ENCODE results near the gene NT5C1B. TPM values are rescaled to one million over a fixed set of nuclear protein-coding genes. Genes with fewer than 3 reads are reported as not detected.
A peak's percentile ranks its signal among the peaks of the same experiment; 100 is the strongest.

Gene NT5C1B
- total RNA-seq, 1 donor from 2014 or later: not detected

DNA sequence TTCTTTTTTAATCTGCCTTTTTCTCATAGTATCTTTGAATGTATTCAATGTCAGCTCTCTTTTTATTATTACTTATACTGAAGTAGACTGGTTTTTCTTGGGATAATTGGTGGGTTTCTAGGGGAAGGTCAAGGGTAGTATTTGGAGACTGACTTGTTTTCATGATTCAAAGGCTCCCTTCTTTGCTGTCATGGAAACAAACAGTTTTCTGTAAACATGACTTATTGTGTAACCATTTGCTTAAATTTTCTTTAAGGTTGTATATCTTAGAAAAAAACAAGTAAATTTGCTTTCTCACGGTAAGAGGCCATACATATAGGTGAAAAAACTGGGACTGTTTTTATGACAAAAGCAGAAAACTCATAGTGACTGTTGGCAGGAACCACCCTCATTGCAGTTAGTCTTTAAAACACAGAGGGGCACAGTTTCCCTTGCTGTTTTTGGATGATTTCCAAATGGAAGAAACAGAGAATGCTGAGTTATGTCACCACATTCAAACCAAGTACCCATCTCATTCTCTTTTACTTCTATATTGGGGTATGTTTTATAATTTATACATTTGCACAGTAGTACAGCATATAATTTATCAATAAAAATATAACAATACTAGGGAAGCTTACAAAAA is 23.1 kb downstream of the NT5C1B start:
- Histone ChIP-seq H3K79me2 (ENCODE audit: low read depth) (no peaks in the 10 kb centered on the region), H3K9ac (no peak overlapping the region), H3F3A (ENCODE audit: low read depth) (no peaks in the 10 kb centered on the region), H2AFZ (replicated peaks) (no peak overlapping the region), H3K27ac (no peak overlapping the region), H3K4me1 (peaks cover under 1% of the 10 kb centered on the region), H3K36me3 (no peaks in the 10 kb centered on the region), H3K27me3 (no peaks in the 10 kb centered on the region), H3K4me3 (no peak overlapping the region), H4K20me1 (ENCODE audit: low read depth) (no peaks in the 10 kb centered on the region), H3K9me3 (ENCODE audit: low read depth) (no peaks in the 10 kb centered on the region), H3K4me2 (no peak overlapping the region)
- Mint-ChIP-seq H3K4me3 (no peak overlapping the region), H3K36me3 (no peaks in the 10 kb centered on the region), H3K9me3 (peaks cover 2% of the 10 kb centered on the region), H3K27ac (no peak overlapping the region), H3K4me1 (no peaks in the 10 kb centered on the region), H3K27me3 (ENCODE audit: insufficient read depth, low read depth) (no peaks in the 10 kb centered on the region)
- no peak for DNase-seq (ENCODE audit: low spot score)
- TF ChIP-seq EZH2phosphoT487 (IDR thresholded peaks at IDR 0.05) (no peak), EZH2 (IDR thresholded peaks at IDR 0.05) (no peak)
- TF ChIP-seq, protein P1, sequence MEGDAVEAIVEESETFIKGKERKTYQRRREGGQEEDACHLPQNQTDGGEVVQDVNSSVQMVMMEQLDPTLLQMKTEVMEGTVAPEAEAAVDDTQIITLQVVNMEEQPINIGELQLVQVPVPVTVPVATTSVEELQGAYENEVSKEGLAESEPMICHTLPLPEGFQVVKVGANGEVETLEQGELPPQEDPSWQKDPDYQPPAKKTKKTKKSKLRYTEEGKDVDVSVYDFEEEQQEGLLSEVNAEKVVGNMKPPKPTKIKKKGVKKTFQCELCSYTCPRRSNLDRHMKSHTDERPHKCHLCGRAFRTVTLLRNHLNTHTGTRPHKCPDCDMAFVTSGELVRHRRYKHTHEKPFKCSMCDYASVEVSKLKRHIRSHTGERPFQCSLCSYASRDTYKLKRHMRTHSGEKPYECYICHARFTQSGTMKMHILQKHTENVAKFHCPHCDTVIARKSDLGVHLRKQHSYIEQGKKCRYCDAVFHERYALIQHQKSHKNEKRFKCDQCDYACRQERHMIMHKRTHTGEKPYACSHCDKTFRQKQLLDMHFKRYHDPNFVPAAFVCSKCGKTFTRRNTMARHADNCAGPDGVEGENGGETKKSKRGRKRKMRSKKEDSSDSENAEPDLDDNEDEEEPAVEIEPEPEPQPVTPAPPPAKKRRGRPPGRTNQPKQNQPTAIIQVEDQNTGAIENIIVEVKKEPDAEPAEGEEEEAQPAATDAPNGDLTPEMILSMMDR (IDR thresholded peaks at IDR 0.05): no peak

DNA sequence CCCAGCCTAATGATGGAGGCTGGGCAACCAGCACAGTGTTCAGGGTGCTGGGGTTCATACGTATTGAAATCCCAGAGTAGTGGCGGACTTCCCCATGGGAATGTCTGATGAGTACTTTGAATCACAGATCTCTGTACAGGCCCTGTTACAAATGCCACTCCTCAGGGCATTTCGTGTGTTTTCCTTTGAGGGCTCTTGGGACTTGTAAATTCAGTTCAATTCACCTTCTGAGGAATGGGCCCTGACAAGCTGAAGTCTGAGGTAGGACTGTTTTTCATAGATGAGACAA is 28.6 kb downstream of the NT5C1B start:
- Histone ChIP-seq H3K9me3 (ENCODE audit: low read depth) (no peaks in the 10 kb centered on the region), H3K9ac (peak overlapping the region; percentile 61), H4K20me1 (ENCODE audit: low read depth) (peaks cover 25% of the 10 kb centered on the region), H3F3A (ENCODE audit: low read depth) (peaks cover 7% of the 10 kb centered on the region), H3K4me1 (peaks cover 29% of the 10 kb centered on the region), H2AFZ (replicated peaks) (peak overlapping the region; percentile 99), H3K27ac (no peak overlapping the region), H3K36me3 (no peaks in the 10 kb centered on the region), H3K79me2 (ENCODE audit: low read depth) (peaks cover 42% of the 10 kb centered on the region), H3K27me3 (no peaks in the 10 kb centered on the region), H3K4me2 (peak overlapping the region; percentile 98), H3K4me3 (peak overlapping the region; percentile 88)
- TF ChIP-seq EZH2 (IDR thresholded peaks at IDR 0.05) (no peak), EZH2phosphoT487 (IDR thresholded peaks at IDR 0.05) (no peak)
- TF ChIP-seq, protein P1 (IDR thresholded peaks at IDR 0.05): no peak
- no peaks in the 10 kb centered on the region for H3K9me3 Mint-ChIP-seq
- H3K4me3 Mint-ChIP-seq: peak overlapping the region; percentile 97
- H3K4me1 Mint-ChIP-seq: peaks cover 19% of the 10 kb centered on the region
- peaks cover 4% of the 10 kb centered on the region for H3K36me3 Mint-ChIP-seq
- DNase-seq (ENCODE audit: low spot score): no peak
- peaks cover 7% of the 10 kb centered on the region for H3K27me3 Mint-ChIP-seq (ENCODE audit: insufficient read depth, low read depth)
- H3K27ac Mint-ChIP-seq: peak overlapping the region; percentile 95

DNA sequence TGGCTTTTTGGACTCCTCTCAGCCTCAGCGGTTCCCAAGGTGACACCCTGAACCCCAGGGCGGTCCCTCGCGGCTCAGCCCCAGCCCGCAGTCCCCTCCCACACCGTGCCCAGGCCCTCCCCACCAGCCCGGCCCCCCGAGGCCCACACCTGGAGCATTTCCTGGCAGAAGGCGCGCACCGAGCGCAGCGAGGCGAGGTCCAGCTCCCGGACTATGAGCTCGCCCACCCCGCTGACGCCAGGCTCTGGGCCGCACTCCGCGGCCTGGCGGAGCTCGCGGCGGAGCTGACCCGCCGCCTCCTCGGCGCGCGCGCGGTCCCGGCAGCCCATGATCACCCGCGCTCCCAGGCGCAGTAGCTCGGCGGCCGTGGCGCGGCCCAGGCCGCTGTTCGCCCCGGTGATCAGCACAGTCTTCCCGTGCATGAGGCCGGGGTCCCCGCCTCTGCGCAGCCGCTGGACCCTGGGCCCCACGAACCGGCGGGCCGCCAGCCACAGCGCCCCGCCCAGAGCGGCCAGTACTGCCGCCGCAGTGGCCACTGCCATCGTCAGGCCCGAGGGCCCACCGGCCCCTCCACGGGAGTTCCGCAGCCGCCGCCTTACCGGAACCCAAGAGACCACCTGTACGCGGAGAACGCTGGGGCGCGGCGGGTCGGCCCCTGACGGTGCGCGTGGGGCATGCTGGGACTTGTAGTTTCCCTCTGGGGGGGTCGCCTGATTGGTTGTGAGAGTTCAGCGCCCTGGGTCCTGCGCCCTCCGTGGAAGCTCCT is 29.2 kb downstream of the NT5C1B start, which contains the start of gene RDH14:
Gene RDH14 (minus strand): TSS at position 623 of the 766 bp plus-strand sequence. CDS start 81 bp downstream, at position 542.
- H3F3A ChIP-seq (ENCODE audit: low read depth): peaks cover 7% of the 10 kb centered on the region
- peaks cover 29% of the 10 kb centered on the region for H3K4me1 ChIP-seq
- H3K27ac ChIP-seq: peak within 1 kb of the TSS; percentile 85
- H3K4me2 ChIP-seq: peak within 1 kb of the TSS; percentile 98
- H3K27ac Mint-ChIP-seq: peak within 1 kb of the TSS; percentile 95
- H3K27me3 Mint-ChIP-seq (ENCODE audit: insufficient read depth, low read depth): peaks cover 7% of the 10 kb centered on the region
- peaks cover 8% of the 10 kb centered on the region for H3K36me3 Mint-ChIP-seq
- TF ChIP-seq EZH2 (IDR thresholded peaks at IDR 0.05): no peak
- TF ChIP-seq, protein P1 (IDR thresholded peaks at IDR 0.05): peak; percentile 23
- H3K36me3 ChIP-seq: no peaks in the 10 kb centered on the region
- no peaks in the 10 kb centered on the region for H3K9me3 Mint-ChIP-seq
- H3K27me3 ChIP-seq: no peaks in the 10 kb centered on the region
- H3K4me3 Mint-ChIP-seq: peak within 1 kb of the TSS; percentile 97
- peak; percentile 97 for DNase-seq (ENCODE audit: low spot score)
- peaks cover 42% of the 10 kb centered on the region for H3K79me2 ChIP-seq (ENCODE audit: low read depth)
- peaks cover 25% of the 10 kb centered on the region for H4K20me1 ChIP-seq (ENCODE audit: low read depth)
- H3K9me3 ChIP-seq (ENCODE audit: low read depth): no peaks in the 10 kb centered on the region
- peak within 1 kb of the TSS; percentile 87 for H3K9ac ChIP-seq
- peak within 1 kb of the TSS; percentile 99 for H2AFZ ChIP-seq (replicated peaks)
- H3K4me1 Mint-ChIP-seq: peaks cover 19% of the 10 kb centered on the region
- peak within 1 kb of the TSS; percentile 88 for H3K4me3 ChIP-seq
